HG03469 (cell line): Measurements from ENCODE around the gene SOX18.
"Not testable (repeated sequence)": the region's sequence is repeated elsewhere in the genome, so short reads cannot be mapped to it uniquely, and the experiment has no call there.

Experiments
- ATAC-seq: cut with Tn5 transposase; IDR thresholded peaks from one replicate; pipeline ENCODE4 v1.9.1; 2021; ENCODE audit warnings: mild to moderate bottlenecking, moderate library complexity, moderate number of reproducible peaks; ENCODE audit not compliant: unreplicated experiment

Gene SOX18

GRCh38 chr20:64025101-64025825 is 24.2 kb downstream of the SOX18 start:
- ATAC-seq = no peak

GRCh38 chr20:64024141-64024990 is 25.1 kb downstream of the SOX18 start:
- ATAC-seq = no peak

GRCh38 chr20:64023361-64024140 is 25.9 kb downstream of the SOX18 start:
- ATAC-seq = no peak

GRCh38 chr20:64022671-64023360 is 26.6 kb downstream of the SOX18 start:
- ATAC-seq = no peak

- ATAC-seq = no peak
Observed at GRCh38 chr20:64021124-64021975, 28.1 kb downstream of the SOX18 start.

- no peak for ATAC-seq
Observed at GRCh38 chr20:64015635-64016034, 33.8 kb downstream of the SOX18 start.

GRCh38 chr20:64012385-64013154 is 36.9 kb downstream of the SOX18 start:
- ATAC-seq = not testable (repeated sequence)

- ATAC-seq = no peak
Observed at GRCh38 chr20:64011366-64011779, 38.1 kb downstream of the SOX18 start.

GRCh38 chr20:64010711-64011237 is 38.7 kb downstream of the SOX18 start:
- ATAC-seq = no peak

GRCh38 chr20:64009811-64010387 is 39.5 kb downstream of the SOX18 start:
- no peak for ATAC-seq

GRCh38 chr20:64006902-64007301 is 42.5 kb downstream of the SOX18 start:
- ATAC-seq = no peak

GRCh38 chr20:64006490-64006889 is 42.9 kb downstream of the SOX18 start:
- ATAC-seq = no peak

GRCh38 chr20:64005394-64005793 is 44.0 kb downstream of the SOX18 start:
- no peak for ATAC-seq

GRCh38 chr20:64003960-64004725 is 45.3 kb downstream of the SOX18 start:
- ATAC-seq = no peak

- no peak for ATAC-seq
Observed at GRCh38 chr20:64001607-64002011, 47.8 kb downstream of the SOX18 start.

GRCh38 chr20:64000906-64001305 is 48.5 kb downstream of the SOX18 start:
- no peak for ATAC-seq
